ENCODE results near the gene SLC39A11.

SLC39A11 gene

DNA sequence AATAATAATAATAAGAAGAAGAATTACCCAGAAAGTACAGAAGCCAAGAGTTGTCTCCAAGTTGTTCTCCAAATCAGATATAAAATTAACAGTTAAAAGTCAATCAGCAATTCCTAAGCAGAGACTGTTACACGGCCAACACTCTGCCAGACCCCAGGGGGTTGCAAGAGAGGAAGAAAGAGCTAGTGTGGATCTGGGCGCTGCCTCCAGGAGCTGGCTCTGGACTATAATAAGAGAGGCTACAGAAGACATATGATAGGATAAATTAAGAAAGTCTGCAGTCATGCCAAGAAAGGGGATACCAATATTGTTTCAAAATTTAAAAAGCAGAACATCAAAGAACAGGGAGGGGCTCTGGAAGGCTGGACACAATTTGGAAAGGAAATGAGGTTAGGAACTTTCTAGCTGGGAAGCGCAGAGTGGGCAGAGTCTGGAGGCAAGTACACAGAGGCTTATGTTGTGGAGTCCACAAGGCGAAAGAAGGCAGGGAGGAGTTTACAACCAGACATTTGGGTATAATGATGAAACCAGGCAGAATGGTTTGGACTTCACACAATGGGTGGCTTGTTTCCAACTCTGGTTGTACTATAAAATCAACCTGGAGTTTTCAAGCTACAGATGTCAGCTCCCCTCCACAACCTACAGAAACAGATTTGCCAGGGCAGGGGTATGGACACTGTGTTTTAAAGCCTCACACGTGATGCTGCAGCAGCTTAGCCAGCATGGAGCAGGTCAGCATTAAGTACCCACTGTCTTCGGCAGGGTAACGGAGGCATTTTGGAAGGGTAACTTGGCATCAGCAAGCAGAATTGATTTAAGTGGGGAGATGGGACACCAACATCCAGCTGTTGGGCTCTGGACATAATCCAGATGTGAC is 49.4 kb downstream of the SLC39A11 start:
- FAIRE-seq = no peak

DNA sequence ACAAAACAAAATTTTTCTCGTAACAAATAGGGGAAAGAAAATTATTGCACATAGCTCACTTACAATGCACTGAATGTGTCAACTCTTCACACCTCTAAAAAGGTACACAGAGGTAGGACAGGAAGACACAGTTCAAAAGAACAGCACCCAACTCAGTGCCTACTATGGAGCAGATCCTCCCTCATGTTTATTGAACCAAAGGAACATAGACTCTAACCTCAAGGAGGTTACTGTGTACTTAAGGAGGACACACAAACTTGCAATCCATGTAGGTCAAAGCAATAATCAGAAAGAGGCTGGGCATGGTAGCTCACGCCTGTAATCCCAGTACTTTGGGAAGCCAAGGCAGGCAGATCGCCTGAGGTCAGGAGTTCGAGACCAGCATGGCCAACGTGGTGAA is 50.3 kb downstream of the SLC39A11 start:
- no peak for FAIRE-seq

DNA sequence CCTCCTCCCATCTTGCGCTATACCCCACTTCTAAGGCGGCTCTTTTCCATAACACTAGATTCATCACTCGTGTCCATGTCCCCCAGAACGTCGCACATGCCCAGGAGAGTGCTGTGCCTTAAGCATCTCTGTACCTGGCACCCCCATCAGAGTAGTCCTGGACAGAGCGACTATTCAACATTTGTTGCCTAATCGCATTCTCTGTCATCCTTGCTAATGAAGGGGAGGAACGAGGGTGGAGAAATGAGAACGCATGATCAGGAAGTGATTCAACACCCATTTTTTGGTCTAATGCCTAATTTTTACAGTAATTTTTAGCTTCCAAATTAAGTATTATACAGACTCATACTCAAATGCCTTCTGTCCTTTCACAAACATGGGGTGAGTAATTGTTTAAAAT is 53.2 kb downstream of the SLC39A11 start:
- FAIRE-seq = no peak

DNA sequence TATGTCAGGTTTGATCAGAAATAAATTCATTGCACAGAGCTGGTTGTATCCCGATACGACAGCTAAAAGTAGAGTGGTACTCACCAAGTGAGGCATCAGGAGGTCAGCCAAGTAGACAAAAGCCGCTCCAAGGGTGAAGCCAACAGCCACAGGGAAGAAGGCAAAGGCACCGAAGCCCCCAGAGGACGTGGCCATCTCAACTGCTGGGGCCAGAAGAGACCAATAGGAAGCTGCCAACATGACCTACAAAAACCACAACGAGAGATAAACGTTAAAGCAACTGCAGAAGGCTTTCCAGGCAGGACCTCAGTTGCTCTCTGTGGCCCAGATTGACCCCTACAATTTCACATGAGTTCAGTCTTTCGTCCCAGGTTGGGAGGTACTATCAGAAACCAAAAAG is 61.0 kb downstream of the SLC39A11 start:
- no peak for FAIRE-seq

DNA sequence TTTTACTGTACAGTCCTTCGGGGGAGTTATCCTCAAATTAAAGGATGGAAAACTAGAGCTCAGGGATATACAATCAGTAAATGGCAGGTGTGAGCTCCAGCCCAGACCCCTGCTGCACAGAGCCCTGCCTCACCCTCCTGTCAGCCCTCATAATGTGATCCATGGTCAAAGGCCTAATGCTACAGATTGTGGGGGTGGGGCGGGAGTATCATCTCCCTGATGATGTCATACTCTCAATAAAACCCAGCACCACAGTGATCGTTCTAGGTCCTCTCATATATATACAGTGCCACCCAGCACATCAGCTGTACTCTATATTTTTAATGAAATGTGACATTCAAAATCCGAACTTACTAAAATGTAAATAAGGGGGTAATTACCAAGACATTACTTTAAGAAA is 61.5 kb downstream of the SLC39A11 start:
- FAIRE-seq = no peak

DNA sequence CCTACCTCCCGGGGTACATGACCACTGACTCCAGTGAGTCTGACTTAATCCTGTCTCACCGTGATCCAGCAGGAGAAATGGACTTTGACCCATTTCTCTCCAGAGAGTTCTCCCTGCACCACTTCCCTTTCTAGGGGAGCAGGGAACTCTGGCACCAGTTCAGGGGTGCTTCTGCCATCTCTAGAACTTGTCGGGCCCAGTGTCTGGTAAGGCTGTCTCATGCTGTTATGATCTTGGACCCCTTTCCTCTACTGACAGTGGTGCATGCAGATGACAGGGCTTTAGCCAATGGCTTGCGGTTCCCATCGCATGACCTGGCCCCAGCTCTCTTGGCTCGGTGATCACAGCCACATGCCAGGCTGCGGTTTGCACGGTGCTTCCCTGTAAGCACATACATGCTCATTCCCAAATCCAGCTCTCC is 62.0 kb downstream of the SLC39A11 start:
- no peak for FAIRE-seq

DNA sequence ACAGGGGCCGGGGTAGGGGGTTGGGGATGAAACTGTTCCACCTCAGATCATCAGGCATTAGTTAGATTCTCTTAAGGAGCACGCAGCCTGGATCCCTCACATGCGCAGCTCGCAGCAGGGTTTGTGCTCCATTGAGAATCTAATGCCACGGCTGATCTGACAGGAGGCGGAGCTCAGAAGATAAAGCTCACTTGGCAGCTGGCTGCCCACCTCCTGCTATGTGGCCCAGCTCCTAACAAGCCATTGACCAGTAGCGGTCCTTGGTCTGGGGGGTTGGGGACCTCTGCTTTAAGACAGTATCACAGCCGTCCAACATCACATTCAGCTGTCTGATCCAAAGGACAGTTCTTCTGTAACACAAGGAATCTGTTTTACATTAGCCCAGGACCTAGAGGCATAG is 62.5 kb downstream of the SLC39A11 start:
- FAIRE-seq = no peak

DNA sequence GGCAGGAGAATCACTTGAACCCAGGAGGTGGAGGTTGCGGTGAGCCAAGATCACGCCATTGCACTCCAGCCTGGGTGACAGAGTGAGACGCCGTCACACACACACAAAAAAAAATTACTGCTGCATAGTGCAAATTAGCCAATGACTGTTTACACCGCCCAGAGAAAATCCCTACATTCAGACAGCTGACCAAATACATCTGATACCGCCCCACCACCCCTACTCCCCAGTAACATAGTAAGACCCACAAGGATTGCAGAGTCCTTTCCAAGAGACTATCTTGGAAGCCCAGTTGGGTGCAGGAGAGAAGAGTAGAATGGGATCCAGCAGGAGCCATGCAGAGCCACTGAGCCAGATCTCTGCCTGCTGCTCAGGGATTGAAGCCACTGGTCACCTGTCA is 63.5 kb downstream of the SLC39A11 start:
- FAIRE-seq = no peak

DNA sequence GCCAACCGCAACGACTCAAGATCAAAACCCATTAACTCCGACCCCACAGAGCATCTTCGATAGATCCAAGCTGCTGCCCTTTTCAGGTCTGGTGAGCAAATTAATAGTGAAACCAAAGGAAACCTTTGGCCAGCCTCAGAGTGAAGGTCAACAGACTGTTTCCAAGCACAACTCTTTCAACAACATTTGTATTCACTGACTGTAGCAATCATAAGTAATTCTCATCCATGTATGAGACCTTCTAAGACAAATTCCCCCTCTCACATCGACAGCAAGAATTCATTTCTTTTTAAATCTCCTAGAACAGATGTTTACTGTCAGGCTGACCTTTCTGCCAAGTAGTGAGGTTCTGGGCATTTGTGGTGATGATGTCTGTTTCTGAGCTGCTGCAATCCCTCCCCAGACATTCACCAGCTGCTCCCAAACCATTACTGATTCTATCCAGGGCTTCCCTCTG is 64.2 kb downstream of the SLC39A11 start:
- FAIRE-seq = no peak

DNA sequence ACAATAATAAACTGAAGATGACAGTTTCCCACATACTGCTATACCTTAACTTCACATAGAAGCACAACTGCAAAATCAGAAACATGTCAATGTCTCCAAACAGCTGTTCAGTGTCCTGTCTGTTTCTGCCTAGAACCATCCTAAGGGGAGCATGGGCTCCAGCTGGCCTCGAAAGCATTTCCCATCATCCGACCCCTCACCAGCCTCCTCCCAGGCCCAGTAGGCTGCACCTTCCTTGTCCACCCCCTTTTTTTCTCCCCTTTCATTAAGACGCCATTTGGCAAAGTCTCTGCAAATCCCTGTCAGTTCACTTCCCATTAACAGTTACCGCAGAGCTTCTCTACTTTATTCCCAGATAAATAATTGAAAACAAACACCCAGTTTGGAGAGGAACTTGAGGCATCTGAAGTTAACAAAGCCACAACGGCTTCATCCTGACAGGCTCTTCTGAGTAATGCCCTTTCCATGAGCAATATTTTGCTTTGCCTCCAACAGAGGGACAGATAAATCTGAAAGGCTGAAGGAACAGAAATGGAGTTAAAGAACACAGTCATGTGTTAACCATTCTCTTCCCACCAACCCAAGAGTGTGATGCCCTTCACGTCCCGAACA is 65.3 kb downstream of the SLC39A11 start:
- no peak for FAIRE-seq

DNA sequence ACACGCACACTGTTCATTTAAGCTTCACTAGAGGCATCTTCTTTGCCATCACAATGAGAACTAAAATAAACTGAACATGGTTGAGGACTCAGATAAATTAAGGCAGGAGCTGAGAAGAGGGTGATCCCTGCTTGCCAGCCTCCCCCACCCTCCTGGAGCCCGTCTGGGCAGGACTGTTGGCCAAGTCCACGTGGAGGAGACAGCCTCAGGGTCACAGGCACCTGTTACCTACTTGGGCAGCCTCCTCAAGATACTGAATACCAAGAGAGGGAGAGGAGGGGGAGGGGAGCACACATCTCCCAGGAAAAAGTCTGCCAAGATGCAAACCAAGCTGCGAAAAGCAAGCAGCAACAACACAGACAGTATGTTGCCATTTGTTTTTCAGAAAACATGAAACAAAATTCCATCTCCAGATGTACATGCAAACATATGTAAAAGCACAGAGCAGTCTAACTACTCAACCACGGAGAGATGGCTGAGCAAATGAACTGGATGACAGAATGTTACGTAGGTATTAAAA is 67.4 kb downstream of the SLC39A11 start:
- no peak for FAIRE-seq

DNA sequence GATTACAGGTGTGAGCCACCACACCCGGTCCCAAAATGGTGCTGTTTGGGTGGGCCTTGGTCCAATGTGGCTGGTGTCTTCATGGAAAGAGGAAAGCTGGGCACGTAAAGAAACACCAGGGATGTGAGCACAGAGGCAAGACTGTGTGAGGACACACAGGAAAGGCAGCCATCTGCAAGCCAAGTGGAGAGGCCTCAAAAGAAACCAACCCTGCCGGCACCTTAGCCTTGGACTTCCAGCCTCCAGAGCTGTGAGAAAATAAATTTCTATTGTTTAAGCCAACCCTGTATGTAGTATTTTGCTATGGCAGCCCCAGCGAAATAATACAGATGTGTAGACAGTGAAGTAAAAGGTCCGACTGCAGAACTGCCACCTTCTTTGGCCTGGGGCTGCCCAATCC is 68.7 kb downstream of the SLC39A11 start:
- FAIRE-seq = no peak

DNA sequence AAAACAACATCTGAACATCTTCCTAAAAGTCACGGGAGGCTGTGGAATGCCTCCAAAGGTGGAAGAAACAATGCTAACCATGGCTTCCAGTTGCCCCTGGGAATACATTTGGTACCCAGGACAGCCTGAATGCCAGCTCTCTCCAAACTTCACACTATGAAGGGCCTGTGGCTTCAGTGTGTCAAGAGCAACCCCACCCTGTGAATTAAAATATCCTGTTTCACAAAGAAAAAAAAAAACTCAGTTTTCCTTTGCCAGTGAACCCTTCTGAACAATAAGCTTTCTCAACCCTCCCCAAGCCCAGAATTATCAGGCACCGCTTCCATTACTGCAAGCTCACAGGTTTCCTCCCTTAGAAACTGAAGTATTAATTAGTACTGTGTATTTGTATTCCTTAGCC is 69.8 kb downstream of the SLC39A11 start:
- FAIRE-seq = no peak

DNA sequence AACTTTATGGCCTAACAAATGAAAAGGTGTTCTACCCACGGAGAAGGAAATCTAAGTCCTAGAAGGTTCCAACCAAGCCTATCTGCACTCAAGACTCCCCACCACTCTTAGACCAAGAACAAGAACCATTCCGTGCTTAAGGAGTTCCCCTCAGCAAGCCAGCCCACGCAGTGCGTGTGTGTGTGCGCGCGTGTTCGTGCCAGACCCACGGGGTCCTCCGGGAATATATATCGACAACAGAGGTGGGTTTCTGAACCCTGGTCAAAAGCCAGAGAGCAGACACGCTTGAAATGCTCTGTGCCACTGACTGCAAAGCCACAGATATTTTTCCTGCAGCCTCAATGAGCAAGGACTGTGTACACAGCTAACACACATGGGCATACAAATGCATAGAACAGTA is 70.7 kb downstream of the SLC39A11 start:
- FAIRE-seq = no peak

DNA sequence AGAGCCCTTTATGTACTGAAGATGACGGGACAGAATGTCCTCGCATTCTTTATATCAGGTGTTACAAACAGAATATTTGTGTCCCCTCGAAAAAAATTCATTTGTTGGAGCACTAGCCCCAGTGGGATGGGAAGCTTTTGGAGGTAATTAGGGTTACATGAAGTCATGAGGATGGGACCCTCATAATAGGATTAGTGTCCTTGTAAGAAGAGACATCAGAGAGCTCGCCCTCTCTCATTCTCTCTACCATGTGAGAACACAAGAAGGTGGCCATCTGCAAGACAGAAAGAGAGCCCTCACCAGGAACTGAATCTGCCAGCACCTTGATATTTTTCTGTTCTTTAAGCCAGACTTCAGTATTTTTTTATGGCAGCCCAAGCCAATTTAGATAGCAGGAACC is 72.4 kb downstream of the SLC39A11 start:
- FAIRE-seq = no peak

DNA sequence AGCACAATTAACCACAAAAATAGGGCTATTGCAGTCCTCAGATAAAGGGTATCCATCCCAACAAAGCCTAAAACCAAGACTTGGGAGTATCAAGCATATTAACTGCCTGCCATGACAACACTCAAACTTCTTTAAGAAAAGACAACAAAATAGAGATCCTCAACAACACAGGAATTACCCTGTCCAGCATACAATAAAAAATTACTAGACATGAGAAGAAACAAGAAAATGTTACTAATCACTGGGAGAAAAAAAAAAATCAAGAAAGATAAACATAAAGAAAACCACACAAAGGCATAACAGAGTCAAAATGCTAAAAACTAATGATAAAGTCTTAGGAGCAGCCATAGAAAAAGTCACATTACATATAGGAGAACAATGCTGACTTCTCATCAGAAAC is 73.9 kb downstream of the SLC39A11 start:
- no peak for FAIRE-seq

DNA sequence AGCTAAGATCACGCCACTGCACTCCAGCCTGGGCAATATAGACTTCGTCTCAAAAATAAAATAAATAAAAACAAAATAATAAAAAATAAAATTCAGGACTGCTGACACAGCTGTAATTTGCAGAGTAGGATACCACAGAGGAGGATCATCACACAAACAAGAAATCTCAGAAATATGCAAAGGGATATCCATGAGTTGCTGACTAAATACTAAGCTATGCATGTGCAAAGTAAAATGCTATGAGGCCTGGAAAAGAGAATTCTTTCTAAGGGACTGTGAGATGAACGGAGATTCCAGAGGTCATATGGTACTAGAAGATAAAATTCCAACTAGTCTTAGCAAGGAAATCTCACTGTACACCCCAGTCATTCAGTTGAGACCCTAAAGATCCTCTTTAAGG is 74.8 kb downstream of the SLC39A11 start:
- no peak for FAIRE-seq

DNA sequence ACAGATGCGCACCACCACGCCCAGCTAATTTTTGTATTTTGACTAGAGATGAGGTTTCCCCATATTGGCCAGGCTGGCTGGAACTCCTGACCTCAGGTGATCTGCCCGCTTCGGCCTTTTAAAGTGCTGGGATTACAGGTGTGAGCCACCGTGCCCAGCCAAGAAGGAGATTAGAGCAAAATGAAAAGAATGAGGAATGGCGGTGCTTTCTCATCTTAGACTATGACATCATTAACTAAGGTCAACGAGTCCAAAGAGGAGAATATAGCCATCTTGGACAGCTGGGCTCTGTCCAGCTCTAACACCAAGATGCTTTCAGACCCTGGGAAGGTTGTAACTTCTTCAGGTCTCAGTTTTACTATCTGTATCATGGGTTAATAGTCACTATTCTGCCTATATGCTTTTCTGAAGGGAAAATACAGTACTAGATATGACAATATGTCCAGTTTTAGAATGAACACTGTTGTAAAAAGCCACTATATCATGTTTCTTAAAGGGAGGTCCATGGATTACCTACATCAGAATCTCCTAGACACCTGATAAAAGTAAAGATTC is 76.7 kb downstream of the SLC39A11 start:
- FAIRE-seq = no peak

DNA sequence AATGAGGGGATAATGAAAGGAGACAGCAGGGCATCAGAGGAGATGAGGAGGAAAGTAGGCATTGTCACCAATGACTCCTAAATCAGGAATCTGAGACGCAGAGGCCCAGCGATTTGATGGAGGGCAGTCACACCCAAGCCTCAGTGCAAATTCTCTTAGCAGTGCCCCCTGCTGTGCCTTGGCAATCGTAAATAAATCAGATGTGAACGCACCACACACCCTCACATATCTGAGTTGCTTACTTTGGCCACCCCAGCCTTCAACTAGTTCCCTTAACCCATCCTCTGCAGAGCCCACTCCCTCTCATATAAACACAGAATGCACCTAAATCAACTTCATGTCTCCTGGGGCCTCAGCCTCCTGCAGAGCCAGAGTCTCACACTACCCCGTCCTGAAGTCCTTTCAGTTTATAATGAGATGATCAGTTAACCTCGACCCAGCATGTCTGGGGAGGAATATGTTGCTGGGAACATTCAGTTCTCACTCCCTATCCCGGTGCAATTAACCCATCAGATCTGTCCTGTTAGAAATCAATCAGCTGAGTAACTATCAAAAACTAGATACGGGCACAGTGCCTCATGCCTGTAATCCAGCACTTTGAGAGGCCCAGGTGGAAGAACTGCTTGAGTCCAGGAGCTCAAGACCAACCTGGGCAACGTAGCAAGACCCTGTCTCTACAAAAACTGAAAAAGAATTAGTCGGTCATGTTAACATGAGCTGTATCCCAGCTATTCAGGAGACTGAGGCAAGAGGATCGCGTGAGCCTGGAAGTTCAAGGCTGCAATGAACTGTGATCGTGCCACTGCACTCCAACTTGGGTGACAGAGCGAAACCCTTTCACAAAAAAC is 78.4 kb downstream of the SLC39A11 start:
- no peak for FAIRE-seq

DNA sequence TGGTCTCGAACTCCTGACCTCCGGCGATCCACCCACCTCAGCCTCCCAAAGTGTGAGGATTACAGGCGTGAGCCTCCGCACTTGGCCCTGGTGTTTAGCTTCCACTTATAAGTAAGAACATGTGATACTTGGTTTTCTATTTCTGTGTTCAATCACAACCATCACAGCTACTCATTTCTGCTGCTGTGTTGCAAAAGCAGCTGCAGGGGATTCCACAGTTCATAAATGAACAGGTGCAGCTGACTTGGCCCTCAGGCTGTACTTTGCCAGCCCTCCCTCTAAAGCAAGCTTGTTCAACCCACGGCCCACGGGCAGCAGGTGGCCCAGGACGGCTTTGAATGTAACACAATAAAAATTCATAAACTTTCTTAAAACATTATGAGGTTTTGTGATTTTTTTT is 79.2 kb downstream of the SLC39A11 start:
- no peak for FAIRE-seq

DNA sequence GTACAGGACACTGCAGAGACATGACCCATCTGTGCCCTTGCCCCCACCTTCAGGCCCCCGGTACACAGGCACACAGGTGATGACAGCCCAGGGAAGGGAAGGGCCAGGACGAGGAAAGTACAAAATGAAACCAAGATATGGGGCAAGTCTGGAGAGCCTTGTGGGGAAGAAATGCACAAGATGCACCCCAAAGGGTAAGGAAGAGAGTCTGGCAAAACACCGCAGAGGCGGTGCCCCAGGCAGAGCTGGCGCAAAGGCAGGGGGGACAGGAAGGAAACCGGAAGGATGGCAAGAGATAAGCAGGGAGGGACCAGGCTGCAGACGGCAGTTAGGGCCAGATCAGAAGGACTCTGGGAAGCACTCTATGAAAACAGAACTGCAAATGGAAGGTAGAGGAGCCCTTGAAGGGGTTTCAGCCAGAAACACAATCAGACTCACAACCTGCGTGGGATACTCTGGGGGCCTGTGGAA is 81.4 kb downstream of the SLC39A11 start:
- no peak for FAIRE-seq

DNA sequence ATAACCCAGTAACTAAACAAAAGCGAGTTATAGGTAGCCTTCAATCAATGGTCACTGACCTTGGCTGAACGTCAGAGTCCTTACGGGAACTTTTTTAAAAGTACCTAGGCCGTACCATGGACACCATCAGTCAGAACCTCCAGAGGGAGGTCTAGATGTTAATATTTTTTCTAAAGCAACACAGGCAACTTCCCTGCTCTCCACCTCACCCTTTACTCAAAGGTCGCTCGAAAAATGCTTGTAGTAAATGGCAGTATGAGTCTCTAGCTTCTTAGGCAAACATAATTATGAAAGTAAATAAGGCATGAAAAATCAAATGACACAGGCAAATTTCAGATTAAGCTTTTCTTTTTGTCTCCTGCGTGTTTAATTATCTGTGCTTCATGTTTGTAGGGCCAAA is 82.1 kb downstream of the SLC39A11 start:
- no peak for FAIRE-seq

DNA sequence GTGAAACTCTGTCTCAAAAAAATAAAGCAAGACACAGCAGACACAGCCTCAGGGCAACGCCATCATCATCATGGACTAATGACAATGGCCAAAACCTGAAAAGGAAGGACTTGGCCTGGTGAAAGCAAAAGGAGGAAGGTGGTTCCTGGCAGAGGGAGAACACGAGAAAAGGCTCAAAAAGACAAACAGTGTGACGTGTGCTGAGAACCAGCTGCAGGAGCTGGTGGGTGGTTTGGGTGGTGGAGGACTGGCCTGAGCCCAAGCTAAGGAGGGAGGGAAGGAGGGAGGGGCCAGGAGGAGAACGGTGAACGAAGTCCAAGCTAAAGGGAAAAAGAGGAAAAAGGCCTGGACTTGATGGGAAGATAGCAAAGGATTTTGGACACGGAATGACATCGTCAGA is 85.1 kb downstream of the SLC39A11 start:
- no peak for FAIRE-seq

Measured in TTC549 (cell line).